Measurements from ENCODE around the gene SLC7A14.

DNA sequence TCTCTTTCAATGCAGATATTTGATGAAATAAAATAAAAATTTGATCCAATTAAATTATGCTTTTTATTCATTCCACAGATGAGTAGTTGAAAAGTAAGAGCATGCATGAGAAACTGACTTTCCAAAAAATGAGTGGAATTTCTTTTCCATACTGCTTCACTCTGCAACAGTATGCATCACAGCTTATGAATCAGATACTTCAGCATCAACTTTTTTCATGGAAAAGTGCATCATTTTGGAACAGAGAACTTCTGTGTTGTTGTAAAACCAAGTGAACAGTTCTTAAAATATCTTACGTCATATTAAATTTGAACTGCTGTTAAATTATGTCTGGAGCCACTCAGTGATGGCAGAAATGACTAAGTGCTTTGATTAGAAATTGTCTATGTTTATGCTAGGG, 16.7 kb upstream of the SLC7A14 start:
- TF ChIP-seq EZH2 (IDR thresholded peaks at IDR 0.05; ENCODE audit: insufficient read depth, poor library complexity, severe bottlenecking), result no peak
- no peak for TF ChIP-seq EZH2phosphoT487 (IDR thresholded peaks at IDR 0.05; ENCODE audit: insufficient read depth, low read depth)

Data from GM23248 (cell line).